Stimulated activated naive CD4-positive, alpha-beta T cell treated with Interleukin-2 at 50 U/mL for 16 hours (primary cell): Measurements from ENCODE around the gene TNPO3.

Experiments
- DNase-seq: peaks from one replicate; lab custom pipeline; 2025; lab: John Stamatoyannopoulos, UW

The TNPO3 gene

GRCh38 chr7:129054438-129055293, at the start of gene TNPO3:
Gene TNPO3 (minus strand): TSS chr7:129055111. CDS start chr7:129054770, 341 bp downstream.
- DNase-seq = peak; percentile 88

GRCh38 chr7:129103561-129104324, 48.8 kb upstream of the TNPO3 start:
- no peak for DNase-seq

DNA sequence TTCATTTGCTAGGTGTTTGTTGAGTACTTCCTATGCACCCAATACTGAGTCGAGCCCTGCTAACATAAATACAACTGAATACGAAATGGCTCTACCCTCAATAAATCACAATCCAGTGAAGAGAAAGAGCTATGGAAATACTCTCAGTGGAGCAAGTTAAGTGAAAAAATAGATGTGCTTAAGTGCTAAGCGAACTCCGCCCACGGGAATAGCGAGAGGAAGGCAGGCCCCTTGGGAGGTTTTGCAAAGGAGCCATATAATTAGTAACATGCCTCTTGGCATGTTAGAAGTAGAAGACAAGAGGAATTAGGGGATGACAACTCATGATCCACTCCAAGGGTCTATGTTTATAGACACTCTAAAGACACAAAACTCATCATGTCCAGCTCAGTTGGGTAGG, 46.8 kb upstream of the TNPO3 start:
- no peak for DNase-seq

DNA sequence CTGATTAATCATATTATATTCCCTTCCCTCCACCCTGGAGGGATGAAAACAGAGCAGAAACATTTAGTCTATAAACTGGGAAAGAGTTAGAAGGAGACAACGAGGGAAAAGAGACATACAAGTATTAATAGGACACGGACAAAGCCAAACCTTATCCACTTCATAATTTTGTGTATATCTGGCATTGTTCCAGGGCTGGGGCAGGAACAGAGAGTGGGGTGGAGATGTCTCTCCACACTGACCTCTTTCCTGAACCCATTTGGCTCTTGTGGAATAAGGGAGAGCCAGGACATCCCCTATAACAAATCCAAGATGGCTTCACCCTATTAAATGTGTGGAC, 45.9 kb upstream of the TNPO3 start:
- DNase-seq = no peak

DNA sequence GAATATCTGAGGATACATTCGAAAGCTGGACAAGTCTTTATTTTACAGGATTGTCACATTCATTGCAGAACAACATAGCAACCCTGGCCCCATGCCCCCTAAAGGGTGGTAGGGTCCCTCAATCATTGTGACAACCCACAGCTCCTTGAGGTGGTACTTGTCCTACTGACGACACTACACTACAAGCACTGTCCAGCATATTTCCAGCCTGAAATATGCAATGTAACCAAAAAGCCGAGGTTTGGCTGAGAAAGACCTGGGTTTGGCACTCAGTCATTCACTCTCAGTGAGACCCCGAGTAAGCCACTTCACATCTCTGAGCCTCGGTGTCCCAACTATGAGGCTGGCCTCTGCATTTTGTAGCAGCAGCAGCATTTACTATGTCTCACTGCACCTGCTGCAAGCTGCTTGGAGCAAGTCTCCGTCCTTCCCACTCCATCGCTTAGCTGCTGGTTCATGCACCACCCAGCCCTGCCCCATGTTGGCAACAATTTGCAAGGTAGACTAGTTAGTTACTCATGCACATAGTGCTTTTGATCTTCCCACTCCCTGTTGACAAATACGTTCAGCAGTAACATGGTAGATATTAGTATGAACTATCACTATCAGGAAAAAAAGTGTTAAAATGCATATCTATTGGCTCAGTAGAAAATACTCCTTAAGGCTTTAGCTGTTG, 43.6 kb upstream of the TNPO3 start:
- DNase-seq = no peak

GRCh38 chr7:129095258-129095657, 40.3 kb upstream of the TNPO3 start:
- no peak for DNase-seq

DNA sequence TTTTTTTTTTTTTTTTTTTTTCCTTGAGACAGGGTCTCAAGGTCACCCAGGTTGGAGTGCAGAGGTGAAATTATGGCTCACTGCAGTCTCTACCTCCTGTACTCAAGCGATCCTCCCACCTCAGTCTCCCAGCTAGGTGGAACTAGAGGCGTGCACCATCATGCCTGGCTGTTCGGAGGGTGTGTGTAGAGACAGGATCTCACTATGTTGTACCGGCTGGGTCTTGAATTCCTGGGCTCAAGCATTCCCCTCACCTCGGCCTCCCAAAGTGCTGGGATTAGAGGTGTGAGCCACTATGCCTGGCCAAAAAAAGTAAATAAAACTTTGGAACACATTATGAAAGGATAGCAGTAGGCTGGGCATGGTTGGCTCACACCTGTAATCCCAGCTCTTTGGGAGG, 39.6 kb upstream of the TNPO3 start:
- DNase-seq = no peak

DNA sequence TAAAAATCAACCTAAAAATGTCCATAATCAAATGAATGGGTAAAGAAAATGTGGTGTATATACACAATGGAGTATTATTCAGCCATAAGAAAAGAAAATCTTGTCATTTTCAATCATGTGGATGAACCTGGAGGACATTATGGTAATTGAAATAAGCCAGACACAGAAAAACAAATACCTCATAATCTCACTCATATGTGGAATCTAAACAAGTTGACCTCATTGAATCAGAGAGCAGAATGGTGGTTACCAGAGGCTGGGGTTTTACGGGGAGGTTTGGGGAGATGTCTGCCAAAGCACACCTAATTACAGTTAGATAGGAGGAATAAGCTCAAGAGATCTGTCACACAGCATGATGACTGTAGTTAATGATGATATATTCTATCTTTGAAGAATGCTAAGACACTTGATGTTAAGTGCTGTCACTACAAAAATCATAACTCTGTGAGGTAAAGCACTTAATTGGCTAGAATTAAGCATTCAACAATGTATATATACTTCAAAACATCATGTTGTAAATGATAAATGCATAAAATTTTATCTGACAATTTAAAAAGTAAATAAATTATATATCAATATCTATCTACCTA, 39.1 kb upstream of the TNPO3 start:
- no peak for DNase-seq

DNA sequence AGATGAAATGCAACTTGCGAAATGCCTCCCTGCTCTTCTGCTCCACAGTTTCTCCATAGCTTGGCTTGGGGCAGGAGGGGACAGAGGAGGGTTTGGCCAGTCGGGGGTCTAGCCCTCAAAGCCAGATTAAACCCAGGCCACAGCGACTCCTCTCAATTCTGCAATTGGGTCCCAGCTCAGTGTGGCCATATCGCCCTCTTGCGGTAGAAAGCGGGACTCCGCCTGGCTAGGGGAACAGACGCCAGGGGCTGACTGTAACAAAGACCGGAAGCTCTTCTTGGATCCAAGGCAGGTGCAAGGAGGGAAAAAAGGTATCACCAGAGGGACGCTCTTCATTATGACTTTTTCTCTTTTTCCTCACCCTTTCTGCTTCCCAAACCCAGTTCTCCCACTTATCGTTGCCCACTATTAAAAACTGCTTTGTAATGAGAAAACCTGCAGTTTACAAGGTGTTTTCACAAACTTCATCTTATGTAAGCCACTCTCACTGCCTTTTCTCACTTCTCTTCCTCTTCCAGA, 36.6 kb upstream of the TNPO3 start:
- peak; percentile 78 for DNase-seq

DNA sequence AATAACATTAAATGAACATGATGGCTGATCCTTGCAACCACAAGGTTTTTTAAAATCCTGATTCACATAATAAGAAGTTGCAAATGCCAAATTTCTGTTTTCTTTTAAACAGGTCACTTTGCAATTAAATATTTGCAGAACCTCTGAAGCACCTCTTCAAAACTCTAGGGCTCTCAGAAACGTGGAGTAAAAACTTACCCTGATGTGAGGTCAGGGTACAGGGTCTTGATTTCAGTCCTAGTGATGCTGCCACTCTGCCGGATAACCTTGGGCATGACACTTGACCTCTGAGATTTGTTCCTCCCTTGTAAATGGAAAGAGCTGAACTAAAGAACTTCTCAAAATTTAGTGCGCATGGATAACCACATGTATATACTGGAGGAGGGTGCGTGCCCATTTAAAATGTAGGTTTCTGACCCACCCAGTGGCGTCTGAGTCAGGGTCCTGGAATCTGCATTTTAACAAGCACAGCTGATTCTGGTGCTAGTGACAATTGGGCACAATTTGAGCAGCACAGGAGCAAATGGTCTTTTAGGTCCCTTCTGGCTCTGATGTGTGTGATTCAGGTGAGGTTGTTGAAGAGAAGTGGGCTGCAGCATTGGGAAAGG, 35.5 kb upstream of the TNPO3 start:
- DNase-seq = no peak

GRCh38 chr7:129089521-129090212, 34.8 kb upstream of the TNPO3 start:
- DNase-seq = no peak

DNA sequence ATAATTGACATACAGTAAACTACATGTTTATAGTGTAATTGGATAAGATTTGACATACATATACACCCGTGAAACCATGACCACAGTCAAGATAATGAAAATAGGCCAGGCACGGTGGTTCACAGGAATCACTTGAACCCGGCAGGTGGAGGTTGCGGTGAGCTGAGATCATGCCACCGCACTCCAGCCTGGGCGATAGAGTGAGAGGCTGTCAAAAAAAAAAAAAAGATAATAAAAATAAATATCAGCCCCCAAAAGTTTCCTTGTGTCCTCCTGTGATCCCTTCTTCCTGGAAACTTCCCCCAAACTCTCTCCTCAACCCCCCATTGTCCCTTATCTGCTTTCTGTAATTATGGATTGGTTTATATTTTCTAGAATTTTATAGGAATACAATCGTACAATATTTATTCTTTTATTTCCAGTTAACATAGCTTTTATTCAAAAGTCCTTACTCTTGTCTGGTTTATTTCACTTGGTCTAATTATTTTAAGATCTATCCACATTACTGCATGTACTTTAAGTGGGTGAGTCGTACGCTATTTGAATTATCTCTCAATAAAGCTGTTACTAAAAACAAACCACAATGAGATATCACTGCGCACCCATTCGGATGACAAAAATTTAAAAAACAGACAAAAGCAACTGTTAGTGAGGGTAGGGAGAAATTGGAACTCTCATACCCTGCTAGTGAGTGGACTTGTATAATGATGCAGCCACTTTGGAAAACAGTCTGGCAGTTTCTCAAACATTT, 30.1 kb upstream of the TNPO3 start:
- DNase-seq = no peak

DNA sequence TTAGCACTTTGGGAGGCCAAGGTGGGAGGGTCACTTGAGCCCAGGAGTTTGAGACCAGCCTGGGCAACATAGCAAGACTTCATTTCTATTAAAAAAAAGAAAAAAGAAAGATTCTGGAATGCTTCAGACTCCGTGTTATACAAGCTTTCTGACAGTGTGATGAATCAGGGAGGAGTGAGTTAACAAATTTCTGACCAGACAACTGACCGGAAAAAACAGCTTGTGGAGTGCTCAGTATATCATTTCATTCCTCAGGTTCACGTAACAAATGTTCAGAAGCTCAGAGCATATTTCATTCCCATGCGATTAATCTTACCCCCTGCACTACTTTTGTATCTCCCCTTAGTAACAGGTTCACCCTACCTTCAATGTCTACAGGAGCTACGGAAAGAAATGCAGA, 28.6 kb upstream of the TNPO3 start:
- DNase-seq = no peak

DNA sequence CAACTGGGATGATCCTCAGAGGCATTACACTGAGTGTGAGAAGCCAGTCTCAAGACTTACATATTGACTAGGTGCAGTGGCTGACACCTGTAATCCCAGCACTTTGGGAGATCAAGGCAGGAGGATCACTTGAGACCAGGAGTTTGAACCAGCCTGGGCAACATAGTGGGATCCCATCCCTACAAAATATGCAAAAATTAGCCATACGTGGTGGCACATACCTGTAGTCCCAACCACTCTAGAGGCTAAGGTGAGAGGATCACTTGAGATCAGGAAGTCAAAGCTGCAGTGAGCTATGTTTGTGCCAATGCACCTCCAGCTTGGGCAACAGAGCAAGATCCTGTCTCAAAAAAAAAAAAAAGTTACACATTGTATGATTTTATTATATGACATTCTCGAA, 23.5 kb upstream of the TNPO3 start:
- no peak for DNase-seq

- no peak for DNase-seq
These were observed 22.0 kb upstream of the TNPO3 start for GRCh38 chr7:129076886-129077285.

DNA sequence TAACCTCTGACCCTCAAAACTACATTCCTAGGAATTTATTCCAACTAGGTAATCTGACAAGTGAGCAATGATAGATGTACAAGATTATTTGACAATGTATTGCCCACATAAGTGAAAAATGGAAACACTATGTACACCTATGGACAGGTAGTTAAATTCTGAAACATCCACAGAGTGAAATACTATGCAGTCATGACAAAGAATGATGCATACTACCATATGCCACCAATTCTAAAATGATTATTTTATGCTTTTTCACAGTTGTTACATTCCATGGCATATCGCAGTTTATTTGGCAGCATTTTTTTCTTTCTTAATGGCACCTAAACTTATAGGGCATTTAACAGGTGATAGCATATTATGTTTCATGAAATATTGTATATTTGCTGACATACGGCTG, 20.1 kb upstream of the TNPO3 start:
- DNase-seq = no peak

- DNase-seq = no peak
These were observed 19.5 kb upstream of the TNPO3 start for GRCh38 chr7:129074361-129074871.

DNA sequence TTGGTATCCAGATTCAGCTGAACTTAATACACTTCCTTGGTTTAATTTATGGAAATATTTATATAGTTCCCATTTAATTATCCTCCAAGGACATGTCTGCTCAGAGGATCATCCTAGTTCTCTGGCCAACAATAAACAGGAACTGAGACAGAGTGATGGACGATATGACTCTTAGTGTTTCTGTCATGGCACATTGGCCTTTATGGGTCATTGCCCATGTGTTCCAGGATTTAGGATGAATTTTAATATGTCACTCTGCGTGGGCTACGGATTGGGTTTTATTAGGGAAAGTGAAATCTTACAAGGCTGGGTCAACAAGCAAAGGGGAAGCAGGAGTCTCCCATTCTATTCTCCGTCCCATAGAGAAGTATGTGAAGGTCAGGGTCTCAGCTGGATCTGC, 18.8 kb upstream of the TNPO3 start:
- DNase-seq = no peak

- DNase-seq = no peak
These were observed 18.3 kb upstream of the TNPO3 start for GRCh38 chr7:129073204-129073603.

DNA sequence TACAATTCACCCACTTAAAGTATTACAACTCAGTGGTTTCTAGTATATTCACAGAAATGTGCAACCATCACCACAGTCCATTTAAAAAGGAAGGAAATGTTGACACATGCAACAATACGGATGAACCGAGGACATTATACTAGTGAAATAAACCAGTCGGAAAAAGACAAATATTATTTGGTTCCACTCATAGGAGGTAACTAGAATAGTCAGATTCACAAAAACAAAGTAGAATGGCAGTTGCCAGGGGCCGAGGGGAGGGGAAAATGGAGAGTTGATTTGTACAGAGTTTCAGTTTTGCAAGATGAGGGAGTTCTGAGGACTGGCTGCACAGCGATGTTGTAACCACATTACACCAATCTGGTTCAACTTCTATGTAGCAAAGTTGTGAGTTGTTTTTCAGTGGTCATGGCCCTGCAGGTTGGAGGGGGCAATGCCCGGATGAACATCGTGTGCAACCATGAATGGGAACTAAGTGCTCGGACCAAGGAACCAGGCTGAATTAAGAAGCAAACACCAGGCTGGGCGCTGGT, 17.6 kb upstream of the TNPO3 start:
- DNase-seq = no peak
